ES-I3 (cell line): ENCODE measurements around the gene IRF2.
"Not testable (repeated sequence)": the region's sequence is repeated elsewhere in the genome, so short reads cannot be mapped to it uniquely, and the experiment has no call there.

Experiments used
- H3K36me3 ChIP-seq: 2 replicates; pipeline ENCODE4 v1.6.1; 2013; ENCODE audit warnings: mild to moderate bottlenecking, low read length, control low read depth, moderate library complexity; ENCODE audit not compliant: insufficient read depth
- H3K4me1 ChIP-seq: 2 replicates; pipeline ENCODE4 v1.6.1; 2013; ENCODE audit warnings: mild to moderate bottlenecking, control low read depth, low read length; ENCODE audit not compliant: insufficient read depth
- H3K9ac ChIP-seq: 2 replicates; pipeline ENCODE4 v1.6.1; 2013; ENCODE audit warnings: low read depth, mild to moderate bottlenecking, low read length, moderate library complexity
- H3K9me3 ChIP-seq: 2 replicates; pipeline ENCODE4 v1.6.1; 2013; ENCODE audit warnings: mild to moderate bottlenecking, low read length, moderate library complexity; ENCODE audit not compliant: control insufficient read depth, insufficient read depth

IRF2 gene

GRCh38 chr4:184384056-184384809, 90.1 kb downstream of the IRF2 start:
- no peak overlapping the region for H3K9ac ChIP-seq
- peaks cover 55% of the 10 kb centered on the region for H3K4me1 ChIP-seq
- H3K9me3 ChIP-seq: no peaks in the 10 kb centered on the region
- no peaks in the 10 kb centered on the region; the same call in 1 of the 2 replicates for H3K36me3 ChIP-seq

GRCh38 chr4:184383497-184384055, 90.8 kb downstream of the IRF2 start:
- no peaks in the 10 kb centered on the region for H3K9me3 ChIP-seq
- no peak overlapping the region for H3K9ac ChIP-seq
- peaks cover 54% of the 10 kb centered on the region for H3K4me1 ChIP-seq
- no peaks in the 10 kb centered on the region for H3K36me3 ChIP-seq

GRCh38 chr4:184382189-184382846, 92.0 kb downstream of the IRF2 start:
- no peaks in the 10 kb centered on the region for H3K36me3 ChIP-seq
- H3K9me3 ChIP-seq: no peaks in the 10 kb centered on the region
- no peak overlapping the region for H3K9ac ChIP-seq
- H3K4me1 ChIP-seq: peaks cover 51% of the 10 kb centered on the region

- no peaks in the 10 kb centered on the region for H3K36me3 ChIP-seq
- H3K9me3 ChIP-seq: no peaks in the 10 kb centered on the region
- H3K4me1 ChIP-seq: peaks cover 37% of the 10 kb centered on the region
- H3K9ac ChIP-seq: no peak overlapping the region
These were observed 93.6 kb downstream of the IRF2 start for GRCh38 chr4:184380707-184381106.

- not testable (repeated sequence) for H3K36me3 ChIP-seq, H3K9me3 ChIP-seq, H3K9ac ChIP-seq
- H3K4me1 ChIP-seq: peaks cover 32% of the 10 kb centered on the region
These were observed 94.1 kb downstream of the IRF2 start for GRCh38 chr4:184380214-184380613.

- Histone ChIP-seq H3K4me1 (no peaks in the 10 kb centered on the region), H3K9me3 (no peaks in the 10 kb centered on the region), H3K9ac (no peak overlapping the region), H3K36me3 (no peaks in the 10 kb centered on the region)
These were observed 97.4 kb downstream of the IRF2 start for GRCh38 chr4:184376923-184377322.

- Histone ChIP-seq H3K36me3 (no peaks in the 10 kb centered on the region), H3K4me1 (no peaks in the 10 kb centered on the region), H3K9ac (no peak overlapping the region), H3K9me3 (no peaks in the 10 kb centered on the region)
These were observed 98.1 kb downstream of the IRF2 start for GRCh38 chr4:184376126-184376838.

GRCh38 chr4:184375623-184376022, 98.7 kb downstream of the IRF2 start:
- not testable (repeated sequence) for H3K36me3 ChIP-seq, H3K4me1 ChIP-seq, H3K9me3 ChIP-seq, H3K9ac ChIP-seq

GRCh38 chr4:184375027-184375426, 99.3 kb downstream of the IRF2 start:
- H3K9ac ChIP-seq: no peak overlapping the region

GRCh38 chr4:184373886-184374405, 100.4 kb downstream of the IRF2 start:
- Histone ChIP-seq H3K9me3 (no peaks in the 10 kb centered on the region), H3K36me3 (no peaks in the 10 kb centered on the region), H3K4me1 (peaks cover 4% of the 10 kb centered on the region; the same call in 1 of the 2 replicates), H3K9ac (no peak overlapping the region)

More at GRCh38 chr4:184375027-184375426, 99.3 kb downstream of the IRF2 start:
- Histone ChIP-seq H3K9me3 (no peaks in the 10 kb centered on the region), H3K4me1 (peaks cover 4% of the 10 kb centered on the region; the same call in 1 of the 2 replicates), H3K36me3 (no peaks in the 10 kb centered on the region)

- Histone ChIP-seq H3K36me3 (no peaks in the 10 kb centered on the region), H3K4me1 (peaks cover 4% of the 10 kb centered on the region; the same call in 1 of the 2 replicates), H3K9me3 (no peaks in the 10 kb centered on the region), H3K9ac (no peak overlapping the region)
These were observed 103.0 kb downstream of the IRF2 start for GRCh38 chr4:184371390-184371787.

- Histone ChIP-seq H3K36me3 (no peaks in the 10 kb centered on the region), H3K4me1 (peaks cover 4% of the 10 kb centered on the region; the same call in 1 of the 2 replicates)
These were observed 103.5 kb downstream of the IRF2 start for GRCh38 chr4:184370711-184371389.

GRCh38 chr4:184369871-184370270, 104.5 kb downstream of the IRF2 start:
- no peaks in the 10 kb centered on the region for H3K9me3 ChIP-seq
- no peak overlapping the region for H3K9ac ChIP-seq
- no peaks in the 10 kb centered on the region for H3K36me3 ChIP-seq
- peaks cover 4% of the 10 kb centered on the region; the same call in 1 of the 2 replicates for H3K4me1 ChIP-seq

More at GRCh38 chr4:184370711-184371389, 103.5 kb downstream of the IRF2 start:
- Histone ChIP-seq H3K9me3 (no peaks in the 10 kb centered on the region), H3K9ac (no peak overlapping the region)

- Histone ChIP-seq H3K9me3 (no peaks in the 10 kb centered on the region), H3K4me1 (peaks cover 4% of the 10 kb centered on the region; the same call in 1 of the 2 replicates)
These were observed 105.6 kb downstream of the IRF2 start for GRCh38 chr4:184368731-184369130.

More at GRCh38 chr4:184368731-184369130, 105.6 kb downstream of the IRF2 start:
- Histone ChIP-seq H3K36me3 (no peaks in the 10 kb centered on the region; the same call in 1 of the 2 replicates), H3K9ac (no peak overlapping the region)
